ENCODE measurements around the gene KY. TPM values are rescaled to one million over a fixed set of nuclear protein-coding genes. Genes with fewer than 3 reads are reported as not detected.

Gene KY
- total RNA-seq, 2 donors from 2014 or later, result 0.26 TPM; not detected in 1

- Histone ChIP-seq H3K27me3 (no peaks in the 10 kb centered on the region), H3K36me3 (replicated peaks in 1 of 2; ENCODE audit: insufficient read depth in 1 of 2, low read depth in 2 of 2) (no peaks in the 10 kb centered on the region), H3K4me3 (no peak overlapping the region), H3K4me1 (no peaks in the 10 kb centered on the region), H3K9me3 (no peaks in the 10 kb centered on the region), H3K27ac (no peak overlapping the region)
- WGBS, 2 donors, result 48 to 60% methylated on average over 2 to 4 of the region's 4 CpGs
- intact Hi-C loops (cut with DNase I), result loop anchor here (10.0 kb wide), 1 partner anchor 1291 kb away; no protein-coding TSS in a partner anchor
- DNase-seq (no peak), ATAC-seq (no peak)
- TF ChIP-seq CTCF (IDR thresholded peaks at IDR 0.05) (no peak), POLR2A (IDR thresholded peaks at IDR 0.05) (no peak)
Measured at GRCh38 chr3:134603480-134603879, 47.3 kb downstream of the KY start.

DNA sequence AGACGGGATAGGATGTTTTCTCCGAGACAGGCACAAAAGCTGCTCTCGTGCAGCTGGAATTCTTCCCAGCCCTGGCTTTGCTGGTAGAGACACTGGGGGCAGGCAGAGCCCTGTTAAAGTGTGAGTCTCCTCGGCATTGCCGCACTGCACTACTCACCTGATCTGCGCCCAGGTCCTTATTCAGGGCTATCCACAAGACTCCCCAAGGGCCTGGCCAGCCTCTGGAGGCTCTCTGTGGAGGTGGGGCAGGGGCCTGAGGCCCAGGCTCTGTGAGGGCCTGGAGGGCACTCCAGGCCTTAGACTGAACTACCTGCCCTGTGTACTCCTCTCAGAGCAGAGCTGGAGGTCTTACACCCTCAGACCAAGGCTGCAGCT, 48.4 kb downstream of the KY start:
- Histone ChIP-seq H3K36me3 (replicated peaks in 1 of 2; ENCODE audit: insufficient read depth in 1 of 2, low read depth in 2 of 2) (no peaks in the 10 kb centered on the region), H3K4me1 (no peaks in the 10 kb centered on the region), H3K9me3 (no peaks in the 10 kb centered on the region), H3K27ac (no peak overlapping the region), H3K27me3 (no peaks in the 10 kb centered on the region), H3K4me3 (no peak overlapping the region)
- DNase-seq, result no peak
- 77 to 88% methylated on average over 3 to 6 of the region's 6 CpGs for WGBS, 2 donors
- ATAC-seq, result no peak
- intact Hi-C loops (cut with DNase I), result loop anchor here (10.0 kb wide), 1 partner anchor 1292 kb away; no protein-coding TSS in a partner anchor
- TF ChIP-seq POLR2A (IDR thresholded peaks at IDR 0.05) (no peak), CTCF (IDR thresholded peaks at IDR 0.05) (no peak)

DNA sequence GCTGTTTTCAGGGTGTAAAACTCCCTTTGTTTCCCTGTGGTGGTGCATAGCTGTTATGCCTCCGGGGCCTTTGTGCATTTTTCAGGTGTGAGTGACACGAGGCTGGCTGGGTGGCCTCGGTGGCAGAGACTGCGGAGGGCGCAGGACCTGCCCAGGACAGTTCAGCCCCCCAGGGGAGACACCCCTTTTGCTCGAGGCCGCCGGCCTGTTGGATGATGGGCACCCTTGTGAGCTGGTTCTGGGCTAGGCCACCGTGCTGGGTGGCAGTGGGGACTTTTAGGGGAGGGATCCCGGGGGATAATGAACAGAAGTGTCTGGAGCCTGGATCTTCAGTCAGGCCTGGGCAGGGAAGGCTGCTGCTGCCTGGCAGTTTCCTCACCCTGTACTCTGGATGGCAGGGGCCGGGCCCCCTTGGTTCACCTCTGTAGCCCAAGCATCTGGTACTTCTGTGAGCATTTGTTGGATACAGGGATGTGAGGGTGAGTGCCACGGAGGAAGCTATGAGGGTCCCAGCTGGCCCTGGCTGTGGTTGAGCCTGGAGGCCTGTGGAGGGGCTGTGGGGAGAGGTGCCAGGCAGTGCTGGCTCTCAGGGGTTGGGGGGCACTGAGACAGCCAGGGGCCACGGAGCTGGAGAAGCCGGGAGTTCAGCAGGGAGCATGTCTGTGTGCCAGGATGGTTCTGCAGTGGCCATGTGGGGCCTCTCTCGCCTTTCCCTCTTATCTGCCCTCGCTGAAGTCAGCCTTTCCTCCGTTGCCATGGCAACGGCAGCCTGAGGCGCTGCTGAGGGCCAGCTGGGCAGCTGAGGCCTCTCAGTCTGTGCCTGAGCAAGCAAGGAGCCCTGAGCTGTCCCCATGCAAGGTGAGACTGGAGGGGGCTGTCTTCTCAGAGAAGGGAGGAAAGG, 49.0 kb downstream of the KY start:
- H3K27me3 ChIP-seq, result no peaks in the 10 kb centered on the region
- H3K27ac ChIP-seq, result no peak overlapping the region
- DNase-seq (peak in 3 of 4 donors; percentile 35 to 40 (median 36)), ATAC-seq (no peak)
- 45 to 48% methylated on average over 18 to 19 of the region's 19 CpGs for WGBS, 2 donors
- H3K9me3 ChIP-seq, result no peaks in the 10 kb centered on the region
- intact Hi-C loops (cut with DNase I), result loop anchor here (10.0 kb wide), 1 partner anchor 1293 kb away; no protein-coding TSS in a partner anchor
- no peaks in the 10 kb centered on the region for H3K36me3 ChIP-seq (replicated peaks in 1 of 2; ENCODE audit: insufficient read depth in 1 of 2, low read depth in 2 of 2)
- TF ChIP-seq POLR2A (IDR thresholded peaks at IDR 0.05) (no peak), CTCF (IDR thresholded peaks at IDR 0.05) (no peak)
- no peak overlapping the region for H3K4me3 ChIP-seq
- H3K4me1 ChIP-seq, result no peaks in the 10 kb centered on the region

DNA sequence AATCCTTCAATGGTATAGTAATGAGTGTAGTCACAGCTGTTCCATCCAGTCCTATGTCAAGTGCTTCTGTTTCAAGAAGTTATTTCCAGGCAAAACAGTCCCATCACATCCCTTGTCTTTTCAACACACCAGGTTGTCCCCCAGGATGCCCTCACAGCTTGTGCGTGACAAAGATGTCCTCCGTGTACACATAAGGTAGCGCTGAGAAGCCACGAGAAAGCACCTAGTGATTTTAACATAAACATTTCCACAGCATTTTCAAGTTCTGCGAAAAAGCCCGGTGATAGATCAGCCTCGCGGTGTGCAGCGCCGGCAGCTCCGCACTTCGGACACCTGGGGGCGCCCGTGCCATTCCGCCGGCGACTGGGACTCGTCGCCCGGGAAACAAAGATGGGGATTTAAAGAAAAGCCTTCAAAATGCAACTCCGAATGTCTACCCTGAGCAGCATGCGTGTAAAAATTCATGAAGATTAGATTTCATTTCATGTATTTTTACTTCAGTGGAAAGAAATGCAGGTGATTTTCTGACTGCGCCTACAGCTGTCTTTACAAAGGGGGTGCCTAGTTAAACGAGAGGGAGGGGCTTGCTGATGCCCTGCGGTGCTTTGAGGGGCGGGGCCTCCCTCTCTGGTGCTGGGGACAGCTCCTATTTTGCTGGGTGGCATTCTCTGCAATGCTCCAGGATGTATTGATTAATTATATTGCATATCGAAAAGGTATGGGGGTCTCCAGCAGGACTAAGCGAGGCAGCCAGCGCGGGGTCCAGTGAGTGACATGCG, 49.9 kb downstream of the KY start:
- H3K9me3 ChIP-seq, result no peaks in the 10 kb centered on the region
- no peaks in the 10 kb centered on the region for H3K27me3 ChIP-seq
- H3K36me3 ChIP-seq (replicated peaks in 1 of 2; ENCODE audit: insufficient read depth in 1 of 2, low read depth in 2 of 2), result no peaks in the 10 kb centered on the region
- intact Hi-C loops (cut with DNase I), result loop anchor here (10.0 kb wide), 1 partner anchor 1294 kb away; no protein-coding TSS in a partner anchor
- ATAC-seq (peak; percentile 68), DNase-seq (peak; percentile 47 to 66 (median 54))
- no peak overlapping the region for H3K27ac ChIP-seq
- no peaks in the 10 kb centered on the region for H3K4me1 ChIP-seq
- H3K4me3 ChIP-seq, result no peak overlapping the region
- WGBS, 2 donors, result 8 to 16% methylated on average over 30 to 31 of the region's 31 CpGs
- no peak for TF ChIP-seq POLR2A (IDR thresholded peaks at IDR 0.05)
- peak; percentile 78 to 98 (median 83) for TF ChIP-seq CTCF (IDR thresholded peaks at IDR 0.05)
